ENCODE measurements around the gene DEDD. TPM values are rescaled to one million over a fixed set of nuclear protein-coding genes. Genes with fewer than 3 reads are reported as not detected.

The DEDD gene
- total and polyA plus RNA-seq, 2 experiments from 2014 or later, result 22.8 to 35.3 TPM

- DNase-seq (ENCODE audit: low spot score), result no peak
- Histone ChIP-seq H3K27me3 (ENCODE audit: insufficient read depth) (no peaks in the 10 kb centered on the region), H3K36me3 (ENCODE audit: insufficient read depth) (no peaks in the 10 kb centered on the region; the same call in 1 of the 2 replicates), H3K27ac (ENCODE audit: low read depth) (no peak overlapping the region), H3K4me2 (no peak overlapping the region), H3F3A (replicated peaks; ENCODE audit: low read depth) (peaks cover 14% of the 10 kb centered on the region), H2AFZ (no peak overlapping the region), H3K4me3 (no peak overlapping the region), H3K4me1 (ENCODE audit: insufficient read depth) (no peaks in the 10 kb centered on the region; the same call in 1 of the 2 replicates), H4K20me1 (replicated peaks; ENCODE audit: insufficient read depth) (no peaks in the 10 kb centered on the region), H3K9me2 (ENCODE audit: insufficient read depth) (no peaks in the 10 kb centered on the region), H3K79me2 (replicated peaks; ENCODE audit: insufficient read depth) (no peaks in the 10 kb centered on the region)
- no peak overlapping the region for H3K27ac Mint-ChIP-seq
- H3K27me3 Mint-ChIP-seq (ENCODE audit: insufficient read depth, low read depth, poor library complexity), result peaks cover 18% of the 10 kb centered on the region
- ATAC-seq, result no peak
- peaks cover 7% of the 10 kb centered on the region; the same call in 1 of the 3 replicates for H3K36me3 Mint-ChIP-seq (ENCODE audit: low read depth)
- H3K4me1 Mint-ChIP-seq, result peaks cover 7% of the 10 kb centered on the region; the same call in 1 of the 3 replicates
- H3K4me3 Mint-ChIP-seq, result no peak overlapping the region
- TF ChIP-seq, protein P1, sequence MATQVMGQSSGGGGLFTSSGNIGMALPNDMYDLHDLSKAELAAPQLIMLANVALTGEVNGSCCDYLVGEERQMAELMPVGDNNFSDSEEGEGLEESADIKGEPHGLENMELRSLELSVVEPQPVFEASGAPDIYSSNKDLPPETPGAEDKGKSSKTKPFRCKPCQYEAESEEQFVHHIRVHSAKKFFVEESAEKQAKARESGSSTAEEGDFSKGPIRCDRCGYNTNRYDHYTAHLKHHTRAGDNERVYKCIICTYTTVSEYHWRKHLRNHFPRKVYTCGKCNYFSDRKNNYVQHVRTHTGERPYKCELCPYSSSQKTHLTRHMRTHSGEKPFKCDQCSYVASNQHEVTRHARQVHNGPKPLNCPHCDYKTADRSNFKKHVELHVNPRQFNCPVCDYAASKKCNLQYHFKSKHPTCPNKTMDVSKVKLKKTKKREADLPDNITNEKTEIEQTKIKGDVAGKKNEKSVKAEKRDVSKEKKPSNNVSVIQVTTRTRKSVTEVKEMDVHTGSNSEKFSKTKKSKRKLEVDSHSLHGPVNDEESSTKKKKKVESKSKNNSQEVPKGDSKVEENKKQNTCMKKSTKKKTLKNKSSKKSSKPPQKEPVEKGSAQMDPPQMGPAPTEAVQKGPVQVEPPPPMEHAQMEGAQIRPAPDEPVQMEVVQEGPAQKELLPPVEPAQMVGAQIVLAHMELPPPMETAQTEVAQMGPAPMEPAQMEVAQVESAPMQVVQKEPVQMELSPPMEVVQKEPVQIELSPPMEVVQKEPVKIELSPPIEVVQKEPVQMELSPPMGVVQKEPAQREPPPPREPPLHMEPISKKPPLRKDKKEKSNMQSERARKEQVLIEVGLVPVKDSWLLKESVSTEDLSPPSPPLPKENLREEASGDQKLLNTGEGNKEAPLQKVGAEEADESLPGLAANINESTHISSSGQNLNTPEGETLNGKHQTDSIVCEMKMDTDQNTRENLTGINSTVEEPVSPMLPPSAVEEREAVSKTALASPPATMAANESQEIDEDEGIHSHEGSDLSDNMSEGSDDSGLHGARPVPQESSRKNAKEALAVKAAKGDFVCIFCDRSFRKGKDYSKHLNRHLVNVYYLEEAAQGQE (IDR thresholded peaks at IDR 0.05; ENCODE audit: unreplicated experiment), result no peak
- TF ChIP-seq JUNB (IDR thresholded peaks at IDR 0.05; ENCODE audit: unreplicated experiment) (no peak), EZH2phosphoT487 (IDR thresholded peaks at IDR 0.05; ENCODE audit: unreplicated experiment) (no peak), STAT1 (IDR thresholded peaks at IDR 0.05; ENCODE audit: unreplicated experiment) (no peak), ZNF331 (CRISPR knock-in tag; IDR thresholded peaks at IDR 0.05; ENCODE audit: low read depth) (no peak), CREB1 (CRISPR knock-in tag; IDR thresholded peaks at IDR 0.05; ENCODE audit: low read depth) (no peak), EZH2 (IDR thresholded peaks at IDR 0.05; ENCODE audit: low read depth, unreplicated experiment) (no peak), POLR2AphosphoS5 (IDR thresholded peaks at IDR 0.05; ENCODE audit: low read depth) (no peak), ZNF114 (CRISPR knock-in tag; IDR thresholded peaks at IDR 0.05) (no peak)
- TF ChIP-seq, protein P2, sequence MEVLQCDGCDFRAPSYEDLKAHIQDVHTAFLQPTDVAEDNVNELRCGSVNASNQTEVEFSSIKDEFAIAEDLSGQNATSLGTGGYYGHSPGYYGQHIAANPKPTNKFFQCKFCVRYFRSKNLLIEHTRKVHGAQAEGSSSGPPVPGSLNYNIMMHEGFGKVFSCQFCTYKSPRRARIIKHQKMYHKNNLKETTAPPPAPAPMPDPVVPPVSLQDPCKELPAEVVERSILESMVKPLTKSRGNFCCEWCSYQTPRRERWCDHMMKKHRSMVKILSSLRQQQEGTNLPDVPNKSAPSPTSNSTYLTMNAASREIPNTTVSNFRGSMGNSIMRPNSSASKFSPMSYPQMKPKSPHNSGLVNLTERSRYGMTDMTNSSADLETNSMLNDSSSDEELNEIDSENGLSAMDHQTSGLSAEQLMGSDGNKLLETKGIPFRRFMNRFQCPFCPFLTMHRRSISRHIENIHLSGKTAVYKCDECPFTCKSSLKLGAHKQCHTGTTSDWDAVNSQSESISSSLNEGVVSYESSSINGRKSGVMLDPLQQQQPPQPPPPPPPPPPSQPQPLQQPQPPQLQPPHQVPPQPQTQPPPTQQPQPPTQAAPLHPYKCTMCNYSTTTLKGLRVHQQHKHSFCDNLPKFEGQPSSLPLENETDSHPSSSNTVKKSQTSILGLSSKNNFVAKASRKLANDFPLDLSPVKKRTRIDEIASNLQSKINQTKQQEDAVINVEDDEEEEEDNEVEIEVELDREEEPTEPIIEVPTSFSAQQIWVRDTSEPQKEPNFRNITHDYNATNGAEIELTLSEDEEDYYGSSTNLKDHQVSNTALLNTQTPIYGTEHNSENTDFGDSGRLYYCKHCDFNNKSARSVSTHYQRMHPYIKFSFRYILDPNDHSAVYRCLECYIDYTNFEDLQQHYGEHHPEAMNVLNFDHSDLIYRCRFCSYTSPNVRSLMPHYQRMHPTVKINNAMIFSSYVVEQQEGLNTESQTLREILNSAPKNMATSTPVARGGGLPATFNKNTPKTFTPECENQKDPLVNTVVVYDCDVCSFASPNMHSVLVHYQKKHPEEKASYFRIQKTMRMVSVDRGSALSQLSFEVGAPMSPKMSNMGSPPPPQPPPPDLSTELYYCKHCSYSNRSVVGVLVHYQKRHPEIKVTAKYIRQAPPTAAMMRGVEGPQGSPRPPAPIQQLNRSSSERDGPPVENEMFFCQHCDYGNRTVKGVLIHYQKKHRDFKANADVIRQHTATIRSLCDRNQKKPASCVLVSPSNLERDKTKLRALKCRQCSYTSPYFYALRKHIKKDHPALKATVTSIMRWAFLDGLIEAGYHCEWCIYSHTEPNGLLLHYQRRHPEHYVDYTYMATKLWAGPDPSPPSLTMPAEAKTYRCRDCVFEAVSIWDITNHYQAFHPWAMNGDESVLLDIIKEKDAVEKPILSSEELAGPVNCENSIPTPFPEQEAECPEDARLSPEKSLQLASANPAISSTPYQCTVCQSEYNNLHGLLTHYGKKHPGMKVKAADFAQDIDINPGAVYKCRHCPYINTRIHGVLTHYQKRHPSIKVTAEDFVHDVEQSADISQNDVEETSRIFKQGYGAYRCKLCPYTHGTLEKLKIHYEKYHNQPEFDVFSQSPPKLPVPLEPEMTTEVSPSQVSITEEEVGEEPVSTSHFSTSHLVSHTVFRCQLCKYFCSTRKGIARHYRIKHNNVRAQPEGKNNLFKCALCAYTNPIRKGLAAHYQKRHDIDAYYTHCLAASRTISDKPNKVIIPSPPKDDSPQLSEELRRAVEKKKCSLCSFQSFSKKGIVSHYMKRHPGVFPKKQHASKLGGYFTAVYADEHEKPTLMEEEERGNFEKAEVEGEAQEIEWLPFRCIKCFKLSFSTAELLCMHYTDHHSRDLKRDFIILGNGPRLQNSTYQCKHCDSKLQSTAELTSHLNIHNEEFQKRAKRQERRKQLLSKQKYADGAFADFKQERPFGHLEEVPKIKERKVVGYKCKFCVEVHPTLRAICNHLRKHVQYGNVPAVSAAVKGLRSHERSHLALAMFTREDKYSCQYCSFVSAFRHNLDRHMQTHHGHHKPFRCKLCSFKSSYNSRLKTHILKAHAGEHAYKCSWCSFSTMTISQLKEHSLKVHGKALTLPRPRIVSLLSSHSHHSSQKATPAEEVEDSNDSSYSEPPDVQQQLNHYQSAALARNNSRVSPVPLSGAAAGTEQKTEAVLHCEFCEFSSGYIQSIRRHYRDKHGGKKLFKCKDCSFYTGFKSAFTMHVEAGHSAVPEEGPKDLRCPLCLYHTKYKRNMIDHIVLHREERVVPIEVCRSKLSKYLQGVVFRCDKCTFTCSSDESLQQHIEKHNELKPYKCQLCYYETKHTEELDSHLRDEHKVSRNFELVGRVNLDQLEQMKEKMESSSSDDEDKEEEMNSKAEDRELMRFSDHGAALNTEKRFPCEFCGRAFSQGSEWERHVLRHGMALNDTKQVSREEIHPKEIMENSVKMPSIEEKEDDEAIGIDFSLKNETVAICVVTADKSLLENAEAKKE (CRISPR knock-in tag; IDR thresholded peaks at IDR 0.05), result no peak
- TF ChIP-seq, protein P3, sequence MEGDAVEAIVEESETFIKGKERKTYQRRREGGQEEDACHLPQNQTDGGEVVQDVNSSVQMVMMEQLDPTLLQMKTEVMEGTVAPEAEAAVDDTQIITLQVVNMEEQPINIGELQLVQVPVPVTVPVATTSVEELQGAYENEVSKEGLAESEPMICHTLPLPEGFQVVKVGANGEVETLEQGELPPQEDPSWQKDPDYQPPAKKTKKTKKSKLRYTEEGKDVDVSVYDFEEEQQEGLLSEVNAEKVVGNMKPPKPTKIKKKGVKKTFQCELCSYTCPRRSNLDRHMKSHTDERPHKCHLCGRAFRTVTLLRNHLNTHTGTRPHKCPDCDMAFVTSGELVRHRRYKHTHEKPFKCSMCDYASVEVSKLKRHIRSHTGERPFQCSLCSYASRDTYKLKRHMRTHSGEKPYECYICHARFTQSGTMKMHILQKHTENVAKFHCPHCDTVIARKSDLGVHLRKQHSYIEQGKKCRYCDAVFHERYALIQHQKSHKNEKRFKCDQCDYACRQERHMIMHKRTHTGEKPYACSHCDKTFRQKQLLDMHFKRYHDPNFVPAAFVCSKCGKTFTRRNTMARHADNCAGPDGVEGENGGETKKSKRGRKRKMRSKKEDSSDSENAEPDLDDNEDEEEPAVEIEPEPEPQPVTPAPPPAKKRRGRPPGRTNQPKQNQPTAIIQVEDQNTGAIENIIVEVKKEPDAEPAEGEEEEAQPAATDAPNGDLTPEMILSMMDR (conservative IDR thresholded peaks at IDR 0.05; ENCODE audit: low read depth in 2 of 2), result no peak
- H3K9me3 Mint-ChIP-seq, result peaks cover 3% of the 10 kb centered on the region; the same call in 1 of the 3 replicates
These were observed 37.2 kb downstream of the DEDD start for GRCh38 chr1:161095230-161095629.
